HUES6 (cell line): ENCODE results near the gene CHPT1.

ENCODE experiments used
- H3K27ac ChIP-seq: 2 replicates; pipeline ENCODE4 v1.7.0; 2013; ENCODE audit warnings: low read depth, mild to moderate bottlenecking, low read length, inconsistent platforms
- H3K27me3 ChIP-seq: 2 replicates; pipeline ENCODE4 v1.6.1; 2013; ENCODE audit warnings: low read length; ENCODE audit not compliant: control insufficient read depth, insufficient read depth
- H3K36me3 ChIP-seq: 2 replicates; pipeline ENCODE4 v1.6.1; 2013; ENCODE audit warnings: low read length; ENCODE audit not compliant: control insufficient read depth, insufficient read depth
- H3K4me1 ChIP-seq: 2 replicates; pipeline ENCODE4 v1.6.1; 2013; ENCODE audit warnings: low read length; ENCODE audit not compliant: control insufficient read depth, insufficient read depth
- H3K4me3 ChIP-seq: 2 replicates; pipeline ENCODE4 v1.5.1; 2013; ENCODE audit warnings: low read depth, low read length
- H3K9ac ChIP-seq: one replicate; pipeline ENCODE4 v1.6.1; 2013; ENCODE audit warnings: mild to moderate bottlenecking, low read length
- H3K9me3 ChIP-seq: 2 replicates; pipeline ENCODE4 v1.6.1; 2013; ENCODE audit warnings: low read depth, low read length; ENCODE audit not compliant: control insufficient read depth, insufficient read depth

Gene CHPT1

GRCh38 chr12:101700299-101700820 lies 2.9 kb downstream of the CHPT1 start:
- no peak overlapping the region for H3K9ac ChIP-seq
- no peaks in the 10 kb centered on the region for H3K36me3 ChIP-seq
- H3K27ac ChIP-seq = no peak overlapping the region
- H3K27me3 ChIP-seq = peaks cover 17% of the 10 kb centered on the region
- no peak overlapping the region for H3K4me3 ChIP-seq
- no peaks in the 10 kb centered on the region for H3K9me3 ChIP-seq
- peaks cover 16% of the 10 kb centered on the region for H3K4me1 ChIP-seq

GRCh38 chr12:101703487-101703886 lies 6.0 kb downstream of the CHPT1 start:
- 0 out of 2 replicates have a peak overlapping the region, but pooled peaks have one; percentile 3 for H3K27ac ChIP-seq
- no peak overlapping the region for H3K9ac ChIP-seq
- no peak overlapping the region for H3K4me3 ChIP-seq
- no peaks in the 10 kb centered on the region for H3K9me3 ChIP-seq
- H3K36me3 ChIP-seq = no peaks in the 10 kb centered on the region
- H3K27me3 ChIP-seq = no peaks in the 10 kb centered on the region
- H3K4me1 ChIP-seq = peaks cover 12% of the 10 kb centered on the region

- H3K27ac ChIP-seq = no peak overlapping the region
- H3K4me3 ChIP-seq = no peak overlapping the region
- peaks cover 6% of the 10 kb centered on the region; the same call in 1 of the 2 replicates for H3K4me1 ChIP-seq
- H3K36me3 ChIP-seq = no peaks in the 10 kb centered on the region
- H3K27me3 ChIP-seq = no peaks in the 10 kb centered on the region
- H3K9me3 ChIP-seq = no peaks in the 10 kb centered on the region
- no peak overlapping the region for H3K9ac ChIP-seq
These were observed 9.0 kb downstream of the CHPT1 start for GRCh38 chr12:101706403-101706802.

- Histone ChIP-seq H3K9ac (no peak overlapping the region), H3K9me3 (no peaks in the 10 kb centered on the region), H3K27me3 (no peaks in the 10 kb centered on the region), H3K4me1 (peaks cover 6% of the 10 kb centered on the region; the same call in 1 of the 2 replicates), H3K36me3 (no peaks in the 10 kb centered on the region), H3K4me3 (no peak overlapping the region), H3K27ac (no peak overlapping the region)
These were observed 9.8 kb downstream of the CHPT1 start for GRCh38 chr12:101707131-101707782.

- H3K36me3 ChIP-seq = no peaks in the 10 kb centered on the region
- H3K9ac ChIP-seq = no peak overlapping the region
- no peaks in the 10 kb centered on the region for H3K27me3 ChIP-seq
- H3K27ac ChIP-seq = no peak overlapping the region
- peaks cover 3% of the 10 kb centered on the region; the same call in 1 of the 2 replicates for H3K4me1 ChIP-seq
- H3K4me3 ChIP-seq = no peak overlapping the region
- H3K9me3 ChIP-seq = no peaks in the 10 kb centered on the region
These were observed 12.8 kb downstream of the CHPT1 start for GRCh38 chr12:101710288-101710687.

GRCh38 chr12:101713059-101713682 lies 15.7 kb downstream of the CHPT1 start:
- no peak overlapping the region for H3K9ac ChIP-seq
- H3K4me3 ChIP-seq = no peak overlapping the region
- peaks cover 3% of the 10 kb centered on the region; the same call in 1 of the 2 replicates for H3K4me1 ChIP-seq

GRCh38 chr12:101713930-101714329 lies 16.5 kb downstream of the CHPT1 start:
- Histone ChIP-seq H3K9me3 (no peaks in the 10 kb centered on the region), H3K27ac (no peak overlapping the region), H3K4me3 (no peak overlapping the region), H3K27me3 (no peaks in the 10 kb centered on the region), H3K36me3 (no peaks in the 10 kb centered on the region), H3K9ac (no peak overlapping the region), H3K4me1 (peaks cover 3% of the 10 kb centered on the region; the same call in 1 of the 2 replicates)

More at GRCh38 chr12:101713059-101713682, 15.7 kb downstream of the CHPT1 start:
- Histone ChIP-seq H3K36me3 (no peaks in the 10 kb centered on the region), H3K9me3 (no peaks in the 10 kb centered on the region), H3K27me3 (no peaks in the 10 kb centered on the region), H3K27ac (no peak overlapping the region)

GRCh38 chr12:101714877-101715444 lies 17.5 kb downstream of the CHPT1 start:
- Histone ChIP-seq H3K27me3 (no peaks in the 10 kb centered on the region), H3K27ac (no peak overlapping the region), H3K9ac (no peak overlapping the region), H3K9me3 (no peaks in the 10 kb centered on the region), H3K36me3 (no peaks in the 10 kb centered on the region), H3K4me1 (peaks cover 3% of the 10 kb centered on the region; the same call in 1 of the 2 replicates), H3K4me3 (no peak overlapping the region)

GRCh38 chr12:101719566-101719965 lies 22.1 kb downstream of the CHPT1 start:
- H3K4me3 ChIP-seq = no peak overlapping the region
- no peaks in the 10 kb centered on the region for H3K27me3 ChIP-seq

GRCh38 chr12:101720118-101720517 lies 22.7 kb downstream of the CHPT1 start:
- Histone ChIP-seq H3K4me3 (no peak overlapping the region), H3K27me3 (no peaks in the 10 kb centered on the region), H3K36me3 (peaks cover 6% of the 10 kb centered on the region), H3K27ac (no peak overlapping the region), H3K9me3 (no peaks in the 10 kb centered on the region), H3K9ac (no peak overlapping the region), H3K4me1 (no peaks in the 10 kb centered on the region)

More at GRCh38 chr12:101719566-101719965, 22.1 kb downstream of the CHPT1 start:
- H3K27ac ChIP-seq = no peak overlapping the region
- H3K36me3 ChIP-seq = peaks cover 6% of the 10 kb centered on the region
- H3K9ac ChIP-seq = no peak overlapping the region
- H3K9me3 ChIP-seq = no peaks in the 10 kb centered on the region
- H3K4me1 ChIP-seq = no peaks in the 10 kb centered on the region

- no peak overlapping the region for H3K27ac ChIP-seq
- H3K9me3 ChIP-seq = no peaks in the 10 kb centered on the region
- H3K4me3 ChIP-seq = no peak overlapping the region
- peaks cover 6% of the 10 kb centered on the region for H3K36me3 ChIP-seq
- no peaks in the 10 kb centered on the region for H3K27me3 ChIP-seq
- no peaks in the 10 kb centered on the region for H3K4me1 ChIP-seq
- no peak overlapping the region for H3K9ac ChIP-seq
These were observed 25.0 kb downstream of the CHPT1 start for GRCh38 chr12:101722392-101722791.
